HepG2 (cell line): ENCODE measurements around the gene EDEM3. TPM values are rescaled to one million over a fixed set of nuclear protein-coding genes. Genes with fewer than 3 reads are reported as not detected.

Experiments
- ATAC-seq: fragments of 200-7000 bp; cut with Tn5 transposase; 3 replicates; pipeline ENCODE4 v1.9.1; 2020; ENCODE audit warnings: mild to moderate bottlenecking, moderate library complexity
- BruUV-seq: library from RNA; stranded (reverse); fragments of 400-500 nt; replicated peaks from 2 replicates; lab custom pipeline; 2021; lab: Mats Ljungman, UMichigan
- CTCF ChIA-PET: fragments of 300-600 bp; formaldehyde crosslinking; extraction: SDS; loops from one replicate; lab custom pipeline; 2021; ENCODE audit warnings: low total read pairs, inconsistent platforms, low intra/inter-chr PET ratio; lab: Yijun Ruan, JAX
- POLR2A ChIA-PET: fragments of 350-600 bp; sonication (Branson Sonifier 250); formaldehyde crosslinking; loops from one replicate; lab custom pipeline; 2020; ENCODE audit warnings: antibody characterized with exemption, inconsistent platforms; lab: Yijun Ruan, JAX
- DNase-seq: peaks from one replicate; pipeline ENCODE4 v3.0.0-alpha.2; 2015; ENCODE audit warnings: low spot score
- FAIRE-seq: peaks from 3 replicates; lab custom pipeline; 2011; peaks lifted over from hg19 to GRCh38; lab: Jason Lieb, UNC
- H2AFZ ChIP-seq: one replicate; pipeline ENCODE4 v1.6.1; 2011; ENCODE audit warnings: low read length, inconsistent platforms
- H3K27ac ChIP-seq: fragments of 300-600 bp; 3 replicates; pipeline ENCODE4 v1.8.0; 2011; ENCODE audit warnings: mixed run types, mild to moderate bottlenecking, mixed read lengths, low read length, inconsistent platforms; ENCODE audit not compliant: insufficient read depth; ENCODE audit errors: extremely low read length
- H3K27me3 ChIP-seq, 2 experiments: fragments of 200-600 bp in 1 of 2; 2 replicates in 1 of 2; 3 replicates in 1 of 2; pipeline versions ENCODE4 v1.6.0 to v1.8.0; 2011; ENCODE audit warnings: low read length in 2 of 2, mild to moderate bottlenecking in 2 of 2, moderate library complexity in 2 of 2, inconsistent platforms in 1 of 2; ENCODE audit not compliant: insufficient read depth in 2 of 2, control insufficient read depth in 1 of 2
- H3K36me3 ChIP-seq, 2 experiments: fragments of 200-600 bp in 1 of 2; replicated peaks in 1 of 2; 2 replicates in 1 of 2; 3 replicates in 1 of 2; pipeline versions ENCODE4 v1.5.1 to v1.8.0; 2011; ENCODE audit warnings: low read length in 2 of 2, inconsistent platforms in 1 of 2; ENCODE audit not compliant: insufficient read depth in 2 of 2, control insufficient read depth in 1 of 2
- H3K4me1 ChIP-seq: 2 replicates; pipeline ENCODE4 v1.5.1; 2012; ENCODE audit warnings: low read length, inconsistent platforms; ENCODE audit not compliant: insufficient read depth
- H3K4me2 ChIP-seq: 2 replicates; pipeline ENCODE4 v1.6.0; 2011; ENCODE audit warnings: low read depth, low read length, inconsistent platforms
- H3K4me3 ChIP-seq, 3 experiments: fragments of 200-600 bp in 1 of 3; sonication (generic), shearing (Covaris generic) in 1 of 3; replicated peaks in 1 of 3; 2 replicates each; pipeline ENCODE4 v1.5.1; 2011 to 2016; ENCODE audit warnings: low read length in 3 of 3, inconsistent platforms in 2 of 3, low read depth in 2 of 3, mild to moderate bottlenecking in 2 of 3, control low read depth in 1 of 3, mixed read lengths in 1 of 3; ENCODE audit not compliant: insufficient read depth in 1 of 3
- H3K79me2 ChIP-seq: one replicate; pipeline ENCODE4 v1.6.1; 2011; ENCODE audit warnings: low read length, inconsistent platforms; ENCODE audit not compliant: insufficient read depth
- H3K9ac ChIP-seq: 2 replicates; pipeline ENCODE4 v1.6.0; 2011; ENCODE audit warnings: mild to moderate bottlenecking, low read depth, low read length, inconsistent platforms; ENCODE audit not compliant: insufficient read depth
- H3K9me3 ChIP-seq: 2 replicates; pipeline ENCODE4 v1.5.1; 2012; ENCODE audit warnings: mild to moderate bottlenecking, low read length
- H4K20me1 ChIP-seq: 2 replicates; pipeline ENCODE4 v1.6.0; 2011; ENCODE audit warnings: inconsistent platforms, mild to moderate bottlenecking, low read length, moderate library complexity; ENCODE audit not compliant: insufficient read depth
- KMT2B ChIP-seq: IDR thresholded peaks from 2 replicates; pipeline ENCODE4 v1.6.1; 2016; ENCODE audit warnings: missing genetic modification reagents, missing compliant biosample characterization
- MAF1 ChIP-seq: sonication (generic); formaldehyde crosslinking; IDR thresholded peaks from 2 replicates; pipeline ENCODE4 v1.5.0; 2020; ENCODE audit warnings: missing genetic modification reagents, borderline replicate concordance
- MAFK ChIP-seq, 2 experiments: IDR thresholded peaks in 1 of 2; conservative IDR thresholded peaks in 1 of 2; 2 replicates each; pipeline ENCODE4 v1.6.1; 2011; ENCODE audit warnings: improper control_type of control experiment in 2 of 2, low read length in 2 of 2
- MIXL1 ChIP-seq: IDR thresholded peaks from 2 replicates; pipeline ENCODE4 v1.6.1; 2016
- NONO ChIP-seq, 2 experiments: fragments of 450-650 bp in 1 of 2; sonication (generic) in 1 of 2; formaldehyde crosslinking in 1 of 2; IDR thresholded peaks in 1 of 2; conservative IDR thresholded peaks in 1 of 2; 2 replicates each; pipeline versions ENCODE4 v1.6.1 to v1.8.0; 2017 to 2022; ENCODE audit warnings: mild to moderate bottlenecking in 1 of 2, missing genetic modification reagents in 1 of 2, moderate library complexity in 1 of 2
- SNAI1 ChIP-seq: sonication (generic); formaldehyde crosslinking; IDR thresholded peaks from 2 replicates; pipeline ENCODE4 v1.5.0; 2020; ENCODE audit warnings: mild to moderate bottlenecking, missing genetic modification reagents, borderline replicate concordance
- TEAD3 ChIP-seq: optimal IDR thresholded peaks from 2 replicates; pipeline ENCODE3; 2016; ENCODE audit warnings: borderline replicate concordance
- ZMAT3 ChIP-seq: sonication (generic); formaldehyde crosslinking; conservative IDR thresholded peaks from 2 replicates; pipeline ENCODE4 v1.7.0; 2021; ENCODE audit warnings: missing genetic modification reagents
- ZNF878 ChIP-seq: sonication (generic); formaldehyde crosslinking; IDR thresholded peaks from 2 replicates; pipeline ENCODE4 v1.8.1; 2023; ENCODE audit warnings: mild to moderate bottlenecking, missing genetic modification reagents, moderate library complexity
- WGBS: methylation state at CpG from one replicate; pipeline ENCODE4 v1.1.6; 2017; ENCODE audit warnings: low lambda C conversion rate; 5-methylcytosine and 5-hydroxymethylcytosine counted together
- in situ Hi-C: cut with HindIII; loops from 2 replicates; pipeline ENCODE4 v1.10.0; 2017; ENCODE audit warnings: low pct_unique_long_range_greater_than_20kb; ENCODE audit not compliant: extremely low pct_ligation_motif_present
- intact Hi-C: fragments of 100-400 bp; cut with micrococcal nuclease; formaldehyde crosslinking; loops from one replicate; pipeline ENCODE4 v1.10.0; 2022; ENCODE audit not compliant: unreplicated experiment
- polyA plus RNA-seq, 8 experiments: library from polyadenylated mRNA; depleted of rRNA in 3 of 8; stranded (reverse) in 7 of 8; unstranded in 1 of 8; fragments of >200 nt; fragmentation: Illumina TruSeq in 4 of 8; extraction: Trizol in 4 of 8; gene quantifications; 2 replicates each; pipeline versions ENCODE4 v1.2.1 to v1.2.3, GENCODE V29; 2011 to 2016; ENCODE audit warnings: low read depth in 4 of 8, missing spikeins in 1 of 8, mixed read lengths in 1 of 8; ENCODE audit not compliant: insufficient read depth in 1 of 8
- total RNA-seq, 5 experiments: library from RNA; depleted of rRNA; stranded (reverse); fragments of >200 nt; fragmentation: Illumina TruSeq; extraction: Trizol; gene quantifications; 2 replicates each; pipeline ENCODE4 v1.2.3, GENCODE V29; 2016; ENCODE audit warnings: low read depth in 1 of 5
- TF ChIP-seq, protein P1 (sequence below): sonication (generic); formaldehyde crosslinking; IDR thresholded peaks from 2 replicates; pipeline ENCODE4 v1.4.0; 2020; ENCODE audit warnings: missing genetic modification reagents
- TF ChIP-seq, protein P2 (sequence below): sonication (generic); formaldehyde crosslinking; IDR thresholded peaks from 2 replicates; pipeline ENCODE4 v1.8.1; 2022; ENCODE audit warnings: mild to moderate bottlenecking, missing genetic modification reagents
- TF ChIP-seq, protein P3 (sequence below): sonication (generic); formaldehyde crosslinking; IDR thresholded peaks from 2 replicates; pipeline ENCODE4 v1.5.1; 2020; ENCODE audit warnings: mild to moderate bottlenecking, missing genetic modification reagents, borderline replicate concordance
- TF ChIP-seq, protein P4 (sequence below): sonication (generic); formaldehyde crosslinking; IDR thresholded peaks from 2 replicates; pipeline ENCODE4 v1.5.0; 2020; ENCODE audit warnings: missing genetic modification reagents

The EDEM3 gene
- total and polyA plus RNA-seq, 2 of the 13 experiments (the other 11 are each of a cell fraction or from before 2014, with no cell fraction given): 13.1 to 18.2 TPM

DNA sequence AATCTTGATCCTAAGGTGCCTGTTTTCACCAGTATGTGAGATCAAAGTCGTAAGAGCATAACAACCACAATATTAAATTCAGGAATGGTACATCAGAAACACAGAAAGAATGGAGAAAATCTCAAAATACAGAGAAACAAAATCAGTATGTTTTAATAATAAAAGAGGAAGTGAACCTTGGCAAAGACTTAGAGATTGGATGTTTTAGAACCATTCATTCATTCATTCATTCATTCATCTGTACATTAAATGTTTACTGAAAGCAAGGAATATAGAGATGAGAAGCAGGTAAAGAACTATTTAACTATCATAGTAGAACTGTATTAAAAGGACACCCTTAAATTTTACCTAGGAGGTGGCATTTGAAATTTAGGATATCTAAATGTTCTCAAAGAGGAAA, 55.7 kb downstream of the EDEM3 start (continued):
- TF ChIP-seq, protein P1, sequence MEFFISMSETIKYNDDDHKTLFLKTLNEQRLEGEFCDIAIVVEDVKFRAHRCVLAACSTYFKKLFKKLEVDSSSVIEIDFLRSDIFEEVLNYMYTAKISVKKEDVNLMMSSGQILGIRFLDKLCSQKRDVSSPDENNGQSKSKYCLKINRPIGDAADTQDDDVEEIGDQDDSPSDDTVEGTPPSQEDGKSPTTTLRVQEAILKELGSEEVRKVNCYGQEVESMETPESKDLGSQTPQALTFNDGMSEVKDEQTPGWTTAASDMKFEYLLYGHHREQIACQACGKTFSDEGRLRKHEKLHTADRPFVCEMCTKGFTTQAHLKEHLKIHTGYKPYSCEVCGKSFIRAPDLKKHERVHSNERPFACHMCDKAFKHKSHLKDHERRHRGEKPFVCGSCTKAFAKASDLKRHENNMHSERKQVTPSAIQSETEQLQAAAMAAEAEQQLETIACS: no peak
- TF ChIP-seq ZMAT3 (CRISPR knock-in tag) (no peak), MIXL1 (no peak), MAF1 (CRISPR knock-in tag) (no peak), ZNF878 (no peak), MAFK (conservative IDR thresholded peaks at IDR 0.05 in 1 of 2, IDR thresholded peaks at IDR 0.05 in 1 of 2; ENCODE audit: low read length in 2 of 2) (no peak), NONO (IDR thresholded peaks at IDR 0.05) (no peak), NONO (CRISPR knock-in tag; conservative IDR thresholded peaks at IDR 0.05) (no peak)
- TF ChIP-seq, protein P2, sequence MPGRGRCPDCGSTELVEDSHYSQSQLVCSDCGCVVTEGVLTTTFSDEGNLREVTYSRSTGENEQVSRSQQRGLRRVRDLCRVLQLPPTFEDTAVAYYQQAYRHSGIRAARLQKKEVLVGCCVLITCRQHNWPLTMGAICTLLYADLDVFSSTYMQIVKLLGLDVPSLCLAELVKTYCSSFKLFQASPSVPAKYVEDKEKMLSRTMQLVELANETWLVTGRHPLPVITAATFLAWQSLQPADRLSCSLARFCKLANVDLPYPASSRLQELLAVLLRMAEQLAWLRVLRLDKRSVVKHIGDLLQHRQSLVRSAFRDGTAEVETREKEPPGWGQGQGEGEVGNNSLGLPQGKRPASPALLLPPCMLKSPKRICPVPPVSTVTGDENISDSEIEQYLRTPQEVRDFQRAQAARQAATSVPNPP (CRISPR knock-in tag): no peak

DNA sequence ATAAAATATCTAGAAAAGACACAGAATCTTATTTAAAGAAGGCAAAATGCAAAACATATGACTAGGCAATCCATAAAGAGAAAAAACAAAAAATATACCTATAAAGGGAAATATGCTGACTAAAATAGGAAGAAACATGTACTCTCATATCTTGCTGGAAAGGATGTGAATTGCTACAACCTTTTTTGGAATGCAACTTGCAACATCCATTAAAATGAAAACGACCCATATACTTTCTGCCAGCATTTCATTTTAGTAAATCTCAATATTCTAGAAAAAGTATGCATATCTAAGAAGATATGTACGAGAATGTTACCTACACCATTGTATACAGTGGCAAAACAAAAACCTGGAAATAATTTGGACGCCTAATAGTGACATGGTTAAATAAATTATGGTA, 56.6 kb downstream of the EDEM3 start:
- Histone ChIP-seq H3K27me3 (no peaks in the 10 kb centered on the region), H3K4me1 (no peaks in the 10 kb centered on the region), H3K4me3 (no peak overlapping the region), H2AFZ (no peak overlapping the region), H3K9ac (no peak overlapping the region), H4K20me1 (no peaks in the 10 kb centered on the region), H3K9me3 (no peaks in the 10 kb centered on the region), H3K27ac (no peak overlapping the region), H3K79me2 (no peaks in the 10 kb centered on the region), H3K4me2 (no peak overlapping the region), H3K36me3 (peaks cover 0 to 1% of the 10 kb centered on the region in 2 experiments; a peak in 3 of 5 replicates)
- BruUV-seq: no TSS peak
- ChIA-PET CTCF (no interaction called here), POLR2A (no interaction called here)
- in situ Hi-C loops: no loop called here
- 82% methylated on average over 3 of the region's 3 CpGs for WGBS
- DNase-seq: no peak
- ATAC-seq: no peak
- intact Hi-C loops: loop anchor here (10.0 kb wide), 1 partner anchor 473 kb away; no protein-coding TSS in a partner anchor
- FAIRE-seq: no peak
- TF ChIP-seq, protein P3, sequence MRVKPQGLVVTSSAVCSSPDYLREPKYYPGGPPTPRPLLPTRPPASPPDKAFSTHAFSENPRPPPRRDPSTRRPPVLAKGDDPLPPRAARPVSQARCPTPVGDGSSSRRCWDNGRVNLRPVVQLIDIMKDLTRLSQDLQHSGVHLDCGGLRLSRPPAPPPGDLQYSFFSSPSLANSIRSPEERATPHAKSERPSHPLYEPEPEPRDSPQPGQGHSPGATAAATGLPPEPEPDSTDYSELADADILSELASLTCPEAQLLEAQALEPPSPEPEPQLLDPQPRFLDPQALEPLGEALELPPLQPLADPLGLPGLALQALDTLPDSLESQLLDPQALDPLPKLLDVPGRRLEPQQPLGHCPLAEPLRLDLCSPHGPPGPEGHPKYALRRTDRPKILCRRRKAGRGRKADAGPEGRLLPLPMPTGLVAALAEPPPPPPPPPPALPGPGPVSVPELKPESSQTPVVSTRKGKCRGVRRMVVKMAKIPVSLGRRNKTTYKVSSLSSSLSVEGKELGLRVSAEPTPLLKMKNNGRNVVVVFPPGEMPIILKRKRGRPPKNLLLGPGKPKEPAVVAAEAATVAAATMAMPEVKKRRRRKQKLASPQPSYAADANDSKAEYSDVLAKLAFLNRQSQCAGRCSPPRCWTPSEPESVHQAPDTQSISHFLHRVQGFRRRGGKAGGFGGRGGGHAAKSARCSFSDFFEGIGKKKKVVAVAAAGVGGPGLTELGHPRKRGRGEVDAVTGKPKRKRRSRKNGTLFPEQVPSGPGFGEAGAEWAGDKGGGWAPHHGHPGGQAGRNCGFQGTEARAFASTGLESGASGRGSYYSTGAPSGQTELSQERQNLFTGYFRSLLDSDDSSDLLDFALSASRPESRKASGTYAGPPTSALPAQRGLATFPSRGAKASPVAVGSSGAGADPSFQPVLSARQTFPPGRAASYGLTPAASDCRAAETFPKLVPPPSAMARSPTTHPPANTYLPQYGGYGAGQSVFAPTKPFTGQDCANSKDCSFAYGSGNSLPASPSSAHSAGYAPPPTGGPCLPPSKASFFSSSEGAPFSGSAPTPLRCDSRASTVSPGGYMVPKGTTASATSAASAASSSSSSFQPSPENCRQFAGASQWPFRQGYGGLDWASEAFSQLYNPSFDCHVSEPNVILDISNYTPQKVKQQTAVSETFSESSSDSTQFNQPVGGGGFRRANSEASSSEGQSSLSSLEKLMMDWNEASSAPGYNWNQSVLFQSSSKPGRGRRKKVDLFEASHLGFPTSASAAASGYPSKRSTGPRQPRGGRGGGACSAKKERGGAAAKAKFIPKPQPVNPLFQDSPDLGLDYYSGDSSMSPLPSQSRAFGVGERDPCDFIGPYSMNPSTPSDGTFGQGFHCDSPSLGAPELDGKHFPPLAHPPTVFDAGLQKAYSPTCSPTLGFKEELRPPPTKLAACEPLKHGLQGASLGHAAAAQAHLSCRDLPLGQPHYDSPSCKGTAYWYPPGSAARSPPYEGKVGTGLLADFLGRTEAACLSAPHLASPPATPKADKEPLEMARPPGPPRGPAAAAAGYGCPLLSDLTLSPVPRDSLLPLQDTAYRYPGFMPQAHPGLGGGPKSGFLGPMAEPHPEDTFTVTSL (CRISPR knock-in tag): no peak
- TF ChIP-seq, protein P4, sequence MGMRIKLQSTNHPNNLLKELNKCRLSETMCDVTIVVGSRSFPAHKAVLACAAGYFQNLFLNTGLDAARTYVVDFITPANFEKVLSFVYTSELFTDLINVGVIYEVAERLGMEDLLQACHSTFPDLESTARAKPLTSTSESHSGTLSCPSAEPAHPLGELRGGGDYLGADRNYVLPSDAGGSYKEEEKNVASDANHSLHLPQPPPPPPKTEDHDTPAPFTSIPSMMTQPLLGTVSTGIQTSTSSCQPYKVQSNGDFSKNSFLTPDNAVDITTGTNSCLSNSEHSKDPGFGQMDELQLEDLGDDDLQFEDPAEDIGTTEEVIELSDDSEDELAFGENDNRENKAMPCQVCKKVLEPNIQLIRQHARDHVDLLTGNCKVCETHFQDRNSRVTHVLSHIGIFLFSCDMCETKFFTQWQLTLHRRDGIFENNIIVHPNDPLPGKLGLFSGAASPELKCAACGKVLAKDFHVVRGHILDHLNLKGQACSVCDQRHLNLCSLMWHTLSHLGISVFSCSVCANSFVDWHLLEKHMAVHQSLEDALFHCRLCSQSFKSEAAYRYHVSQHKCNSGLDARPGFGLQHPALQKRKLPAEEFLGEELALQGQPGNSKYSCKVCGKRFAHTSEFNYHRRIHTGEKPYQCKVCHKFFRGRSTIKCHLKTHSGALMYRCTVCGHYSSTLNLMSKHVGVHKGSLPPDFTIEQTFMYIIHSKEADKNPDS (CRISPR knock-in tag): no peak
- TF ChIP-seq TEAD3 (CRISPR knock-in tag) (no peak), KMT2B (CRISPR knock-in tag) (no peak), SNAI1 (CRISPR knock-in tag) (no peak)
